Loucy (cell line): ENCODE results near the gene TRIM3.

Experiments
- EZH2phosphoT487 ChIP-seq: fragments of 200-600 bp; IDR thresholded peaks from 2 replicates; pipeline ENCODE4 v1.6.1; 2018; ENCODE audit warnings: antibody characterized with exemption, mild to moderate bottlenecking, moderate library complexity, borderline replicate concordance
- TF ChIP-seq, protein P1 (sequence below): fragments of 200-600 bp; sonication (generic); conservative IDR thresholded peaks from 2 replicates; pipeline ENCODE4 v1.5.1; 2014; ENCODE audit warnings: mild to moderate bottlenecking, antibody characterized with exemption, low read length

DNA sequence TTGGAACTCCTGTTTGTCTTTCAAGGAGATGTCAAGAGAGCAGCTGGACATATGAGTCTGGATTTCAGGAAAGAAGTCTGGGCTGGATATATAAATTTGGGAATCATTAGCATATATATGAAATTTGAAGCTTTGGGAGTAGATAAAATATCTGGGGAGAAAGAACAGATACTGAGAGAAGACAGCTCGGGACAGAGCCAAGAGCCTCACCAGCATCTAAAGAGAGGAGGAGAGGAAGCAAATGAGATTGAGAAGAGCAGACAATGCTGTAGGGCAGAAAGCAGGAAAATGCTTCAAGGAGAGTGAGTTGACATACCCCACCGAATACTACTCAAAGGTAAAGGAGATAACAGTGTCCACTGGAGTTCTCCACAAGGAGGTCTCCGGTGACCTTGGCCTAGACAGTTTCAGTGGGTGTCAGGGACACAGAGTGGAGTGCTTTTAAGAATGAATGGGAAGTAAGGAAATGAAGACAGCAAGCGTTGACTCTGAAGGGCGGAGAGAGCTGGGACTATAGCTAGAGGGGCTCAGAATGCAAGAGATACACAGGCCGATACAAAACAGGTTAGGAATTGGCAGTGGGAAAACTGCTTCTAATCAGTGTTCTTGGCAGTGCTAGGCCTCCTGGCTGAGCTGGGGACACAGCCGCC is 55.7 kb downstream of the TRIM3 start:
- TF ChIP-seq, protein P1, sequence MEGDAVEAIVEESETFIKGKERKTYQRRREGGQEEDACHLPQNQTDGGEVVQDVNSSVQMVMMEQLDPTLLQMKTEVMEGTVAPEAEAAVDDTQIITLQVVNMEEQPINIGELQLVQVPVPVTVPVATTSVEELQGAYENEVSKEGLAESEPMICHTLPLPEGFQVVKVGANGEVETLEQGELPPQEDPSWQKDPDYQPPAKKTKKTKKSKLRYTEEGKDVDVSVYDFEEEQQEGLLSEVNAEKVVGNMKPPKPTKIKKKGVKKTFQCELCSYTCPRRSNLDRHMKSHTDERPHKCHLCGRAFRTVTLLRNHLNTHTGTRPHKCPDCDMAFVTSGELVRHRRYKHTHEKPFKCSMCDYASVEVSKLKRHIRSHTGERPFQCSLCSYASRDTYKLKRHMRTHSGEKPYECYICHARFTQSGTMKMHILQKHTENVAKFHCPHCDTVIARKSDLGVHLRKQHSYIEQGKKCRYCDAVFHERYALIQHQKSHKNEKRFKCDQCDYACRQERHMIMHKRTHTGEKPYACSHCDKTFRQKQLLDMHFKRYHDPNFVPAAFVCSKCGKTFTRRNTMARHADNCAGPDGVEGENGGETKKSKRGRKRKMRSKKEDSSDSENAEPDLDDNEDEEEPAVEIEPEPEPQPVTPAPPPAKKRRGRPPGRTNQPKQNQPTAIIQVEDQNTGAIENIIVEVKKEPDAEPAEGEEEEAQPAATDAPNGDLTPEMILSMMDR, result no peak
- TF ChIP-seq EZH2phosphoT487, result no peak
